BJ (cell line): Measurements from ENCODE around the gene HOXA5. TPM values are rescaled to one million over a fixed set of nuclear protein-coding genes. Genes with fewer than 3 reads are reported as not detected.

Source experiments
- CTCF ChIA-PET: fragments of 350-600 bp; formaldehyde crosslinking; extraction: SDS; loops from one replicate; lab custom pipeline; 2021; ENCODE audit warnings: antibody characterized with exemption, inconsistent platforms; lab: Yijun Ruan, JAX
- POLR2A ChIA-PET: fragments of 300-600 bp; sonication (Branson Sonifier 250); formaldehyde crosslinking; extraction: SDS; loops from one replicate; lab custom pipeline; 2021; ENCODE audit warnings: antibody characterized with exemption; lab: Charles Lee
- DNase-seq: peaks from one replicate; pipeline ENCODE4 v3.0.0-alpha.2; 2011; ENCODE audit warnings: low read depth
- H3K27me3 ChIP-seq: 2 replicates; pipeline ENCODE4 v1.6.0; 2011; ENCODE audit warnings: low read length; ENCODE audit not compliant: control insufficient read depth, insufficient read depth
- H3K36me3 ChIP-seq: 2 replicates; pipeline ENCODE4 v1.5.1; 2011; ENCODE audit warnings: low read length; ENCODE audit not compliant: control insufficient read depth, insufficient read depth
- H3K4me3 ChIP-seq: 2 replicates; pipeline ENCODE4 v1.5.1; 2011; ENCODE audit warnings: low read depth, mild to moderate bottlenecking, control low read depth, low read length
- CTCF ChIP-seq: IDR thresholded peaks from 2 replicates; pipeline ENCODE4 v1.5.1; 2011; ENCODE audit warnings: low read depth, mild to moderate bottlenecking, control low read depth, inconsistent platforms, low read length, moderate library complexity; ENCODE audit not compliant: insufficient read depth
- polyA plus RNA-seq: library from polyadenylated mRNA; depleted of rRNA; stranded (reverse); fragments of >200 nt; gene quantifications from 2 replicates; pipeline ENCODE4 v1.2.3, GENCODE V29; 2011

Gene HOXA5
- polyA plus RNA-seq, 1 experiment, result 1.2 TPM

- Histone ChIP-seq H3K27me3 (no peaks in the 10 kb centered on the region), H3K36me3 (peaks cover 1% of the 10 kb centered on the region; the same call in 1 of the 2 replicates), H3K4me3 (no peak overlapping the region)
- no peak for DNase-seq
- CTCF ChIA-PET, result interaction anchor here (1.1 to 6.9 kb wide), 9 partner anchors 7 to 779 kb away, joined by 3 to 74 read pairs (median 9); no protein-coding TSS in a partner anchor
- POLR2A ChIA-PET, result no interaction called here
- no peak for TF ChIP-seq CTCF
These were observed 5.5 kb upstream of the HOXA5 start for GRCh38 chr7:27148756-27149641.

- CTCF ChIA-PET, result interaction anchor here (1.3 to 6.9 kb wide), 5 partner anchors 11 to 773 kb away, joined by 3 to 74 read pairs (median 5); no protein-coding TSS in a partner anchor
- H3K36me3 ChIP-seq, result peaks cover 1% of the 10 kb centered on the region; the same call in 1 of the 2 replicates
- DNase-seq, result no peak
- H3K27me3 ChIP-seq, result no peaks in the 10 kb centered on the region
- POLR2A ChIA-PET, result no interaction called here
- no peak for TF ChIP-seq CTCF
- no peak overlapping the region; the same call in 1 of the 2 replicates for H3K4me3 ChIP-seq
These were observed 4.7 kb upstream of the HOXA5 start for GRCh38 chr7:27148031-27148755.

- no peak within 1 kb of the TSS; the same call in 1 of the 2 replicates for H3K4me3 ChIP-seq
- DNase-seq, result no peak
- ChIA-PET CTCF (interaction anchor here (0.9 to 6.9 kb wide), 5 partner anchors 12 to 751 kb away, joined by 3 to 74 read pairs (median 5); no protein-coding TSS in a partner anchor), POLR2A (no interaction called here)
- peaks cover 1% of the 10 kb centered on the region; the same call in 1 of the 2 replicates for H3K36me3 ChIP-seq
- H3K27me3 ChIP-seq, result no peaks in the 10 kb centered on the region
- no peak for TF ChIP-seq CTCF
These were observed 3.9 kb upstream of the HOXA5 start, which contains the start of gene HOXA6 for GRCh38 chr7:27147199-27148030. TSS of gene HOXA6 (minus strand) at chr7:27147774. CDS start at chr7:27147749, 25 bp downstream.

- Histone ChIP-seq H3K4me3 (no peak overlapping the region), H3K27me3 (no peaks in the 10 kb centered on the region), H3K36me3 (peaks cover 1% of the 10 kb centered on the region; the same call in 1 of the 2 replicates)
- POLR2A ChIA-PET, result no interaction called here
- TF ChIP-seq CTCF, result no peak
- DNase-seq, result no peak
- CTCF ChIA-PET, result interaction anchor here (0.8 to 3.2 kb wide), 4 partner anchors 14 to 751 kb away, joined by 3 to 10 read pairs (median 3); no protein-coding TSS in a partner anchor
These were observed 3.2 kb upstream of the HOXA5 start for GRCh38 chr7:27146491-27147198.
